HG03460 (cell line): ENCODE data around the gene CDH23.

Source experiments
- ATAC-seq: cut with Tn5 transposase; IDR thresholded peaks from one replicate; pipeline ENCODE4 v1.9.1; 2021; ENCODE audit not compliant: unreplicated experiment

The CDH23 gene

GRCh38 chr10:71727738-71728737 is 331.3 kb downstream of the CDH23 start:
- ATAC-seq = peak; percentile 55

DNA sequence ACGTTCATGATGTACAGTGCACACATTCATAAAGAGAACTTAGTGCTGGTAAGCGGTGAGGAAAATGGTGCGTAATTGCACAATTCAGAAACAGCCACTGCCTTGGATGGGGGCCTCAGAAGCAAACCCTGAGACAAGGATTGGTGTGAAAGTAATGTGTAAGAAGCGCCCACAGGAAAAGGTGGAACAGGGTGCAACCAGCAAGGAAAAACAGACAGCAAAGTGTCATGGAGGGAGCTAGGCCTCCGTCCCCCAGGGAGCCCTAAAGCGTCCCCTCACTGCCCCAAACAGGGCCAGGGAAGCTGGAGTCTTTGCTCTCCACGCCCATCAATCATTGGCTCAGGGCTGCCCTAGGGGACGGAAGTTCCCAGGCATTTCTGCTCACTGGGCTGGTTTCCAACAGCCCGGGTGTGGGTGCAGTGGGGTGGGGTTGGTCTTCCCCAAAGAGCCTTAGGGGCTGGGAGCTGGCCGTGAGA is 332.5 kb downstream of the CDH23 start:
- ATAC-seq = no peak

DNA sequence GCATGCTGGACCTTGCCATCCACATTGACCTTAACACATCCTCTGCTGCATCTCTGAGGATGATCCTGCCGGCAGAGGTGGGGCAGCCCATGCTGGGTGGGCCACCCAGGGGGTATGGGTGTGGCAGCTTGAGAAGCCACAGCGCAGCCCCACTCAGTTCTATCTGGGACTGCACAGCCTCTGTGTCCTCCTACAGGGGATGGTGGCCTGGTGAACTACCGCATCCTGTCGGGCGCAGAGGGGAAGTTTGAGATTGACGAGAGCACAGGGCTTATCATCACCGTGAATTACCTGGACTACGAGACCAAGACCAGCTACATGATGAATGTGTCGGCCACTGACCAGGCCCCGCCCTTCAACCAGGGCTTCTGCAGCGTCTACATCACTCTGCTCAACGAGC is 335.1 kb downstream of the CDH23 start:
- no peak for ATAC-seq

DNA sequence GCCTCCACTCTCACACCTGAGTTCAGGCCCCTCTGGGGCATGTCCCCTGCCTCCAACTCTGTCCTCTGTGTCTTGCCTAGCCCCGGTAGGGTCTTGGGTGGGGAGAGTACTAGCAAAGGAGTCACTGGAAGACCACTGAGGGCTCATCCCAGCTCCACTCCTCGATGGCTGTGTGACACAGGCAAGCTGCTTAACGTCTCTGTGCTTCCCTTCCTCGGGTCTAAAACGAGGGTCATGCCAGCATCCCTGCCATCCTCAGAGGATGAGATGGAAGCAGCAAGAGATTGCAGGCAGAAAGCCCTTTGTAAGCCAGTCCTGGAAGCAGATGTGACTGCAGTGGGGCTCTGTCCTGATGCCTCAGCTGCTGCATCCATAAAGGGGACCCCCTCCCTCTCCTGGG is 338.1 kb downstream of the CDH23 start:
- ATAC-seq = no peak

GRCh38 chr10:71735709-71736569 is 339.2 kb downstream of the CDH23 start:
- ATAC-seq = no peak

DNA sequence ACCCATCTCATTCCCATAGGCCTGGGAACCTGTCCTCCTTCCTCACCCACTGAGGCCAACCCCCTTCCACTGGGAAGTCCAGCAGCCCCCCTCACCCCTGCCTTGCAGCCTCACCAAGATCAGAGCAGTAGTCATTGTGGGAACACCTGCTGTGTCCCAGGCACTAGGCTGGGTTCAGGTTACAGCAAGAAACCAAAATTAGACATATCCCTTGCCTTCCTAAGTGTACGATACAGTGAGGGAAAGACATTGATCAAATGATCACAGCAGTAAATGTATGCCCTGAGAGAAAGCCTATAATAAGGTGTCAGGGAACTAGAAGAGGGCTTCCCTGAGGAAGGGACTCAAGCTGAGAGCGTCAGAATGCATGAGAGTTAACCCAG is 339.8 kb downstream of the CDH23 start:
- no peak for ATAC-seq

GRCh38 chr10:71737001-71737833 is 340.5 kb downstream of the CDH23 start:
- ATAC-seq = no peak

DNA sequence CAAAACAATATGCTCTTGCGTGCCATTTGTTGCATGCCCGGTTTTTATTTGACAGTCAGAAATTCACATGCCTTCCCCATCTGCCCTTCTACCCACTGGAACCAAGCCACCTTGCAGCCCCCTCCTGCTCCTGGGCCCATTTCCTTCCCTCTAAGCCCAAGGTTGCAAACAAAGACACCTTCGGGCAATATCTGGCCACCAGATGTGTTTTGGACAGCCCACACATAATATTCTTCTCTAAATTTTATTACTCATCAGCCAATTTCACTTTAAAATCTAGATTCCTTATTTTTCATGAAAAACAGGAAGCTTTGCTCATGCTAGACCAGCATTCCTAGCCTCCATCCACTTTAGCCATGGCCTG is 341.1 kb downstream of the CDH23 start:
- ATAC-seq = no peak

DNA sequence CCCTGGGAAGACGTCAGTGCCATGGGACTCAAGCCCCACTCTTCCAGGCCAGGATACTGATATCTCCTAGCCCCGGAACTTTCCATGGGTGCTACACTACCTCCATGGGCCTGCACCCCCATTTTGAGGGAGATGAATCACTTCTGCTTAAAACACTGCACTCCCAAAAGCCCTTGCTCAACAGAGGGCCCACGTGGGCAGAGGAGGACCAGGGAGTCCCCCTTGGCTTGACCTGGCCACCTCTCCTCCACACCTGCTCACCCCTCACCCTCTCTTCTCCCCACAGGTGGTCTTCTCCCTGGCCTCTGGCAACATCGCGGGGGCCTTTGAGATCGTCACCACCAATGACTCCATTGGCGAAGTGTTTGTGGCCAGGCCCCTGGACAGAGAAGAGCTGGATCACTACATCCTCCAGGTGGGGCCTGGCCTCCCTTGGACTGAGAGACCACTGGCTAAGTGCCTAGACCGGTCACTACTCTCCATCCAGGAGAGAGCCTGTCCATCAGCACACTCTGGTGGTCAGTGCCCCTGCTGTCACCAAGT is 342.7 kb downstream of the CDH23 start:
- ATAC-seq = no peak

DNA sequence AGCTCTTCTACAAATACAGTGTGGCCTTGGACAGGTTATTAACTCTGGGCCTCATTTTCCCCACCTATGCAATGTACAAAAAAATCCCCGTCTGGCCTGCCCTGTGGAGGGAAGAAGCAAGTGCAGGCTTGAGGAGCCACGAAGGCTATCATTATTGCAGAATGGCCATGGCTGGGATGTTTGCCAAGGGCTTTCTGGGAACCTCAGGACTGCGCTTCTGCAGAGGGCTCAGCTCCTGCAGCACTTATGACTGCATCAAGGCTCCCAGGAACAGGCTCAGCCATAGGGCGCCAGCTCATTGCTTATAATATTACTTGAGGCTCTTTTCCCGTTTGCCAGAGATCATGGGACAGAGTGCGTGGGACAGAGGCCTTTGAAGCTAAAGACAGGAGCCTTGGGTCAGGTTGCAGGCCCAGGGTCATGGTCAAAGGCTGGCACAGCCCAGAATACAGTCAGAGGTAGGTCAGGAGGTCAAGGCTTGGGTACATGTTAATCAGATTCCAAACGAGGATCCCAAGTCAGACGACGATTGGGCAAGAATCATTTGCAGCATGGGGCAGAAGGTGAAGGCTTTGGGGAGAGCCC is 343.4 kb downstream of the CDH23 start:
- no peak for ATAC-seq

DNA sequence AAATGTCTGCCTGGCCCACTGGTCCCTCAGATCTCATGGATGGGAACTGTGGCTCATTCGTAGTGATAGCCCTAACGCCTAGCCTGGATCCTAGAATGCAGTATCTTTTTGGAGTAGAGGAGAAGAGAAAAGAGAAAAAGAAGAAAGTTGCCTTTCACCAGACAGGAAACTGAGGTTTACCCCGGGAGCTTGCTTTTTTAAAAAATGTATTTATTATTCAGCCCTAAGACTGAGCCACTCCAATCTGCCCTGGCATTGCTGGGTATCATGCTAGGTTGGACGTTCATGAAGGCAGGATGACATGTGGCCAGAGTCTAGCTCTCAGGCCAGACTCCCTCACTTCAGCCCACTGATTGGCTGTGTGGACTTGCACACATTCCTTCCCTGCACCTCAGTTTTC is 344.3 kb downstream of the CDH23 start:
- no peak for ATAC-seq

- no peak for ATAC-seq
Measured at GRCh38 chr10:71741671-71742070, 345.0 kb downstream of the CDH23 start.

GRCh38 chr10:71742301-71743088 is 345.8 kb downstream of the CDH23 start:
- ATAC-seq = no peak

GRCh38 chr10:71743089-71743838 is 346.5 kb downstream of the CDH23 start:
- no peak for ATAC-seq

- ATAC-seq = no peak
Measured at GRCh38 chr10:71743866-71744265, 347.1 kb downstream of the CDH23 start.

DNA sequence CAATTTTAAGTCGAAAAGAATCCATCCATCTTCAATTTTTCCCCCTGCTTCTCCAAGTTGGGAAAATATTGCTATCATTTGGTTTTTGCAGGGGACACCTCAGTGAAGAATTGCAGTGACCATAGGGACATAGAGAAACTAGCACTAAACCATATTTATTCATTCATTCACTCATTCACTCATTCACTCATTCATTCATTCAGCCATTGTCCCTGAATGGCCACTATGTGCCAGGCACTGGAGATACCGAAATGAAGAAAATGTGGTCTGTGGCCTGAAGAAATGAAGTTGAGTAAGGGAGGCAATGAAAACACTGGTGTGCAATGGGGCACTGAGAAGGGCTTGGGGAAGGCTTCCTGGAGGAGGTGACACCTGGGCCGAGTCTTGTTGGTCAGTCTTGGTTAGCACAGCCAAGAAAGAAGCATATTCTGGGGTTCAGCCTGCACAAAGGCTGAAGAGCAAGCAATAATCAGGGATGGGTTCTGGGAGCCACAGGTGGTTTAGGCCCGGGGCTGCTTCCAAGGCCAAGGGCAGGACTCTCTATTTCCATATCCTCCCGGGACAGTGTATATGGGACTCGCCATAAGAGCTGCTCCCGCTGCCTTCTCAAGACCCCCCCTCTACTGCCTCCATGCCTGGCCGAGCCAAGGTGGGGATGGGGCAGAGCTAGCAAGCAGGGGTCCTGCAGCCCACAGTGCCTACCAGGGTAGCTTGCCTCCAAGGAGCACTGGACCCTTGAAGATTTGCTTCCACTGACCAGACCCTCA is 348.4 kb downstream of the CDH23 start:
- ATAC-seq = no peak

DNA sequence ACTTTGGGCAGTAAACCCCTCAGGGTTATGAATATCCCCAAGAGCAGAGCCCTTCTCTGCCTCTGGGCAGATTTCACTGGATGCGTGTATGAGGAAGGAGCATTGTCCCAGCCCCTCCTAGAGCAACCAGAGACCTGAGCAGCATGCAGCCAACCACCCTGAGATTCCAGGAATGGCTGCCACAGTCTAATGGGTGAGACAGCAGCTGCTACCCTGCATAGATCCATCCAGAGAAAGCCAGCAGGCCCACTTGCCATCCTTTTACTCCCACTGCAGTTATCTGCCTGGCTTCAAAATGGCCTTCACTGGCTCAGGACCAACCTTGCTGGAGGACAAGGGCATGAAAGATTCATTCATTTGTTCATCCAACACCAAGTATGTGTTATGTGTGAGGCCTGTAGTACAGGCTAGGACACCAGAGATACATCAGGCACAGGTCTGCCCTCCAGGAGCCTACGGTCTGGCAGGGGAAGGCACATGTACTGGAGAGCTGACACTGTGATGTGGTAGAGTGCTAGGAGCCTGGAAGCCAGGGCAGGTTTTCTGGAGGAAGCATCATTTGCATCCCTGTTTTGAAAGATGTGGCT is 349.0 kb downstream of the CDH23 start:
- no peak for ATAC-seq
